ENCODE measurements around the gene GINS2. TPM values are rescaled to one million over a fixed set of nuclear protein-coding genes. Genes with fewer than 3 reads are reported as not detected.

GINS2 gene
- total RNA-seq, 1 experiment from 2014 or later: 53.3 TPM

- TF ChIP-seq POLR2AphosphoS5 (IDR thresholded peaks at IDR 0.05; ENCODE audit: low read depth, low read length) (no peak), ZNF274 (IDR thresholded peaks at IDR 0.05; ENCODE audit: low read depth, low read length) (no peak), ELF1 (IDR thresholded peaks at IDR 0.05; ENCODE audit: borderline replicate concordance, low read depth) (no peak), CBX3 (IDR thresholded peaks at IDR 0.05; ENCODE audit: low read depth) (no peak), CTCF (IDR thresholded peaks at IDR 0.05 in 2 of 3, conservative IDR thresholded peaks at IDR 0.05 in 1 of 3; ENCODE audit: borderline replicate concordance in 1 of 3, insufficient read depth in 1 of 3, low read depth in 2 of 3, low read length in 2 of 3) (no peak), EZH2phosphoT487 (IDR thresholded peaks at IDR 0.05; ENCODE audit: borderline replicate concordance) (no peak), RAD21 (IDR thresholded peaks at IDR 0.05; ENCODE audit: low read depth) (no peak), ZFX (IDR thresholded peaks at IDR 0.05) (no peak), SIN3A (IDR thresholded peaks at IDR 0.05; ENCODE audit: low read depth) (no peak), EGR1 (IDR thresholded peaks at IDR 0.05; ENCODE audit: low read depth) (no peak), SP1 (IDR thresholded peaks at IDR 0.05; ENCODE audit: low read depth) (no peak), CEBPB (IDR thresholded peaks at IDR 0.05; ENCODE audit: low read depth) (no peak), ATF3 (IDR thresholded peaks at IDR 0.05) (no peak), FOSL1 (IDR thresholded peaks at IDR 0.05; ENCODE audit: low read depth) (no peak), ZBTB33 (IDR thresholded peaks at IDR 0.05; ENCODE audit: extremely low read depth, insufficient replicate concordance, low read length) (no peak), EZH2 (IDR thresholded peaks at IDR 0.05) (no peak)
- intact Hi-C loops (cut with micrococcal nuclease): no loop called here
- Histone ChIP-seq H3K9me2 (ENCODE audit: insufficient read depth) (no peaks in the 10 kb centered on the region), H3K27me3 (ENCODE audit: insufficient read depth, low read length) (no peaks in the 10 kb centered on the region), H3K9ac (ENCODE audit: low read length) (no peak overlapping the region), H3K79me2 (ENCODE audit: insufficient read depth, low read length) (peaks cover 17% of the 10 kb centered on the region; the same call in 1 of the 2 replicates), H2AFZ (ENCODE audit: low read depth, low read length, poor library complexity, severe bottlenecking) (no peak overlapping the region), H3K4me3 (replicated peaks in 1 of 2; ENCODE audit: low read depth in 1 of 2, low read length in 2 of 2) (no peak overlapping the region), H4K20me1 (ENCODE audit: insufficient read depth) (no peaks in the 10 kb centered on the region; the same call in 1 of the 2 replicates), H3K4me1 (ENCODE audit: control insufficient read depth in 1 of 2, insufficient read depth in 2 of 2, low read length in 2 of 2) (peaks cover 5 to 36% of the 10 kb centered on the region in 2 experiments; a peak in 3 of 4 replicates), H3K4me2 (ENCODE audit: low read length) (no peak overlapping the region), H3K27ac (ENCODE audit: low read depth, low read length) (no peak overlapping the region), H3K9me3 (ENCODE audit: control insufficient read depth in 1 of 2, insufficient read depth in 1 of 2, low read depth in 1 of 2, low read length in 2 of 2) (no peaks in the 10 kb centered on the region), H3K36me3 (ENCODE audit: control insufficient read depth in 1 of 2, insufficient read depth in 2 of 2, low read length in 2 of 2) (peaks cover 0 to 3% of the 10 kb centered on the region in 2 experiments; a peak in 2 of 4 replicates)
- DNase-seq (ENCODE audit: low read depth, low spot score): no peak
- POLR2A ChIA-PET: no interaction called here
- RAD21 ChIA-PET (ENCODE audit: low non-redundant PET in 1 of 2, low total read pairs in 2 of 2, uncharacterized antibody in 2 of 2, unreplicated experiment in 2 of 2): no interaction called here
- ATAC-seq: no peak
- CTCF ChIA-PET: no interaction called here
- no TSS peak for BruUV-seq (replicated peaks)
Observed at GRCh38 chr16:85638695-85639409, 49.9 kb downstream of the GINS2 start.
